ENCODE measurements around the gene ACOT7.

The ACOT7 gene

DNA sequence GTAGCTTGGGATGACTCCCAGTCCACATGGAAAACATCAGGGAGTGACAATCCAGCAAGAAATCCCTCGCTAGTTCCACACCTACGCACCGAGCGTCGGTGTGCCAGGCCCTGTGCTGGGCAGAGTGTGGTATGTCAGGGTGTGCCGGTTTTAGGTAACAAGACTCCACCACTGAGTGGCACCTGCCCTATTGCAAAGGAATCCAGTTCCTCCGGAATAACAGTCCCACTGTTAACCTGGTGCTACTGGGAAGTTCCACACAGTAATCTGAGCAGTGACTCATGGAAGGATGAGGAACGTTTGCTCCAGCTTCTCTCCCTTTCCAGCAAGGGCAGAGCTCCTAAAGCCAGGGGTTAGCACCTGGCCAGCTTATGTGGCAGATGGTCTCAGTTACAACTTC, 173.3 kb downstream of the ACOT7 start:
- TF ChIP-seq, protein P1, sequence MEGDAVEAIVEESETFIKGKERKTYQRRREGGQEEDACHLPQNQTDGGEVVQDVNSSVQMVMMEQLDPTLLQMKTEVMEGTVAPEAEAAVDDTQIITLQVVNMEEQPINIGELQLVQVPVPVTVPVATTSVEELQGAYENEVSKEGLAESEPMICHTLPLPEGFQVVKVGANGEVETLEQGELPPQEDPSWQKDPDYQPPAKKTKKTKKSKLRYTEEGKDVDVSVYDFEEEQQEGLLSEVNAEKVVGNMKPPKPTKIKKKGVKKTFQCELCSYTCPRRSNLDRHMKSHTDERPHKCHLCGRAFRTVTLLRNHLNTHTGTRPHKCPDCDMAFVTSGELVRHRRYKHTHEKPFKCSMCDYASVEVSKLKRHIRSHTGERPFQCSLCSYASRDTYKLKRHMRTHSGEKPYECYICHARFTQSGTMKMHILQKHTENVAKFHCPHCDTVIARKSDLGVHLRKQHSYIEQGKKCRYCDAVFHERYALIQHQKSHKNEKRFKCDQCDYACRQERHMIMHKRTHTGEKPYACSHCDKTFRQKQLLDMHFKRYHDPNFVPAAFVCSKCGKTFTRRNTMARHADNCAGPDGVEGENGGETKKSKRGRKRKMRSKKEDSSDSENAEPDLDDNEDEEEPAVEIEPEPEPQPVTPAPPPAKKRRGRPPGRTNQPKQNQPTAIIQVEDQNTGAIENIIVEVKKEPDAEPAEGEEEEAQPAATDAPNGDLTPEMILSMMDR (IDR thresholded peaks at IDR 0.05) = no peak

GRCh38 chr1:6218375-6219164, 175.0 kb downstream of the ACOT7 start:
- TF ChIP-seq, protein P1 (IDR thresholded peaks at IDR 0.05) = no peak
